Kidney (tissue), 14 donors: ENCODE measurements around the gene RNF224. TPM values are rescaled to one million over a fixed set of nuclear protein-coding genes. Genes with fewer than 3 reads are reported as not detected.

ENCODE experiments used
- DNase-seq, 5 donors: peaks; one replicate each; pipeline ENCODE4 v3.0.0-alpha.2; 2013 to 2020
- FAIRE-seq: peaks from 2 replicates; lab custom pipeline; 2012; peaks lifted over from hg19 to GRCh38; lab: Jason Lieb, UNC
- H3K27ac ChIP-seq, 2 donors: one replicate each; pipeline ENCODE4 v1.7.0; 2013; ENCODE audit warnings: low read depth in 2 of 2, low read length in 2 of 2, inconsistent platforms in 1 of 2
- H3K27me3 ChIP-seq: one replicate; pipeline ENCODE4 v1.7.1; 2013; ENCODE audit warnings: low read length, inconsistent platforms; ENCODE audit not compliant: control insufficient read depth, insufficient read depth
- H3K36me3 ChIP-seq, 3 donors: one replicate each; pipeline versions ENCODE4 v1.7.0 to v1.7.1; 2013; ENCODE audit warnings: low read length in 3 of 3, control low read depth in 1 of 3, inconsistent platforms in 1 of 3; ENCODE audit not compliant: insufficient read depth in 3 of 3, control insufficient read depth in 2 of 3
- H3K4me1 ChIP-seq, 3 donors: one replicate each; pipeline versions ENCODE4 v1.7.0 to v1.7.1; 2013; ENCODE audit warnings: low read length in 3 of 3, inconsistent platforms in 1 of 3, low read depth in 1 of 3; ENCODE audit not compliant: control insufficient read depth in 2 of 3, insufficient read depth in 2 of 3
- H3K4me3 ChIP-seq, 3 donors: one replicate each; pipeline versions ENCODE4 v1.7.0 to v1.8.1; 2013; ENCODE audit warnings: low read length in 3 of 3, control low read depth in 1 of 3, inconsistent platforms in 1 of 3
- H3K9ac ChIP-seq, 3 donors: one replicate each; pipeline versions ENCODE4 v1.7.0 to v1.7.1; 2013; ENCODE audit warnings: low read length in 3 of 3, control low read depth in 1 of 3, inconsistent platforms in 1 of 3
- H3K9me3 ChIP-seq, 3 donors: one replicate each; pipeline versions ENCODE4 v1.7.0 to v1.7.1; 2013; ENCODE audit warnings: low read length in 3 of 3, control low read depth in 1 of 3, inconsistent platforms in 1 of 3; ENCODE audit not compliant: control insufficient read depth in 2 of 3, insufficient read depth in 1 of 3
- CTCF ChIP-seq: IDR thresholded peaks from 3 replicates; pipeline ENCODE4 v1.5.1; 2012; ENCODE audit warnings: mild to moderate bottlenecking, moderate library complexity, borderline replicate concordance; ENCODE audit not compliant: insufficient read depth; ENCODE audit errors: extremely low read depth
- intact Hi-C: fragments of 100-400 bp; cut with DNase I; formaldehyde crosslinking; loops from one replicate; pipeline ENCODE4 v1.11.1; 2022
- polyA plus RNA-seq: library from polyadenylated mRNA; stranded (reverse); fragments of 350-450 nt; fragmentation: Illumina TruSeq; extraction: RNeasy Lipid Tissue Mini Kit (QIAGEN cat#74804); gene quantifications from one replicate; pipeline ENCODE4 v1.2.3, GENCODE V29; 2014; ENCODE audit warnings: low read depth, low replicate concordance; ENCODE audit not compliant: insufficient read depth
- total RNA-seq: library from RNA; stranded (reverse); fragmentation: NEBNext Ultra II Directional; extraction: Animal tissue kit (Norgen Biotek cat#: 25700); gene quantifications from one replicate; pipeline ENCODE4 v1.2.1, GENCODE V29; 2021
- donor health status: control.
- donor health status: control.
- donor health status: control.
- donor health status: control.
- donor health status: control.
- donor health status: DM: yes; HTN: yes; CAD: no.
- donor health status: Normal renal cell carcinoma (clear cell type).

RNF224 gene
- total and polyA plus RNA-seq, 2 donors from 2014 or later = 0.80 to 0.85 TPM

GRCh38 chr9:137247916-137248175 is 20.5 kb downstream of the RNF224 start:
- FAIRE-seq (no peak), DNase-seq (no peak)
- Histone ChIP-seq H3K4me1 (peaks cover 0 to 6% (median 0%) of the 10 kb centered on the region in 3 donors), H3K27me3 (no peaks in the 10 kb centered on the region), H3K27ac (no peak overlapping the region), H3K9ac (no peak overlapping the region), H3K36me3 (peaks cover under 1 to 8% (median 2%) of the 10 kb centered on the region in 3 donors), H3K4me3 (no peak overlapping the region), H3K9me3 (no peaks in the 10 kb centered on the region)
- no peak for TF ChIP-seq CTCF
- intact Hi-C loops = no loop called here

GRCh38 chr9:137250329-137251193 is 23.3 kb downstream of the RNF224 start:
- Histone ChIP-seq H3K27ac (no peak overlapping the region), H3K27me3 (no peaks in the 10 kb centered on the region), H3K9ac (no peak overlapping the region), H3K4me3 (no peak overlapping the region), H3K4me1 (peaks cover 0 to 8% (median 6%) of the 10 kb centered on the region in 3 donors), H3K9me3 (no peaks in the 10 kb centered on the region), H3K36me3 (no peaks in the 10 kb centered on the region)
- DNase-seq (no peak), FAIRE-seq (no peak)
- intact Hi-C loops = no loop called here
- TF ChIP-seq CTCF = no peak

GRCh38 chr9:137251194-137251461 is 23.8 kb downstream of the RNF224 start, which contains the start of gene STPG3:
STPG3 (plus strand) TSS chr9:137251286; CDS start chr9:137251287, 1 bp downstream.
- intact Hi-C loops = no loop called here
- Histone ChIP-seq H3K36me3 (no peaks in the 10 kb centered on the region), H3K4me1 (peaks cover 0 to 14% (median 8%) of the 10 kb centered on the region in 3 donors), H3K4me3 (no peak within 1 kb of the TSS), H3K27ac (no peak within 1 kb of the TSS), H3K27me3 (no peaks in the 10 kb centered on the region), H3K9ac (no peak within 1 kb of the TSS), H3K9me3 (no peaks in the 10 kb centered on the region)
- FAIRE-seq (no peak), DNase-seq (no peak)
- TF ChIP-seq CTCF = no peak
